NCI-H128 (cell line): ENCODE data around the gene DOK3.

Experiments
- DNase-seq: peaks from one replicate; lab custom pipeline; 2025; ENCODE audit not compliant: unreplicated experiment; lab: John Stamatoyannopoulos, UW

DOK3 gene, protein sequence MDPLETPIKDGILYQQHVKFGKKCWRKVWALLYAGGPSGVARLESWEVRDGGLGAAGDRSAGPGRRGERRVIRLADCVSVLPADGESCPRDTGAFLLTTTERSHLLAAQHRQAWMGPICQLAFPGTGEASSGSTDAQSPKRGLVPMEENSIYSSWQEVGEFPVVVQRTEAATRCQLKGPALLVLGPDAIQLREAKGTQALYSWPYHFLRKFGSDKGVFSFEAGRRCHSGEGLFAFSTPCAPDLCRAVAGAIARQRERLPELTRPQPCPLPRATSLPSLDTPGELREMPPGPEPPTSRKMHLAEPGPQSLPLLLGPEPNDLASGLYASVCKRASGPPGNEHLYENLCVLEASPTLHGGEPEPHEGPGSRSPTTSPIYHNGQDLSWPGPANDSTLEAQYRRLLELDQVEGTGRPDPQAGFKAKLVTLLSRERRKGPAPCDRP

GRCh38 chr5:177509381-177509951 lies at the start of gene DOK3:
Gene DOK3 (minus strand): TSS chr5:177509826. CDS start chr5:177509540, 286 bp downstream.
- no peak for DNase-seq

DNA sequence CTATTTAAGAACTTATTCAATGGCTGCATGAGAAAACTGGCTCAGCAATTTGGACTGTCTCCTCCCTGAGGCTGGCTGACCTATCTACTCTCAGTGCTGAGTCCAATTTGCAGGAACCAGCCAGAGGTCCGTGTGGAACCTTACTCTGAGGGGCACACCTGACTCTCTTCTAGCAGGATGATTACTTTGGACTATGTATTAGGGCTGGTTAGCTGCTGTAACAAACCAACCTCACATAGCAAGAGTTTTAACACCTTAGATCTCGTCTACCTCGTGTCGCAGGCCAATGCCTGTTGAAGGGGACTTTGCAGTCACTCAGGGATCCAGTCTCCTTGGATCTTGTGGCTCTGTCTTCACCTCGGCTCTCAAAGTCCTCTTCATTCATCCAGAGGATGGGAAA lies 48.2 kb upstream of the DOK3 start:
- DNase-seq: no peak

GRCh38 chr5:177557041-177557647 lies 47.5 kb upstream of the DOK3 start:
- no peak for DNase-seq

DNA sequence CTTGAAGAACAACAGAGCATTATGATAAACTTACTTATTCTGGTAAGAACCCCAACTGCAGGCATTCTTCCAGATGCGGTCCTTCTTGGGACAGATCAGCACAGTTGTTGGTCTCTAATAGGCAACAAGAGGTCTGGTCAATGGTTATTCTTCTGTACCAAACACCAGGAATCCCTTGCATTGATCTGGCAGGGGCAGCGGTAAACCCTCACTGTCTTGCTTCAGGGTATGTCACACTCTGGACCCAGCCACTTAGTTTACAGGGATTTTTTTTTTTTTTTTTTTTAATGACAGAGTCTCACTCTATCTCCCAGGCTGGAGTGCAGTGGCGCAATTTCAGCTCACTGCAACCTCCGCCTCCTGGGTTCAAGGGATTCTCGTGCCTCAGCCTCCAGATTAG lies 46.0 kb upstream of the DOK3 start:
- DNase-seq: no peak

GRCh38 chr5:177555228-177555627 lies 45.6 kb upstream of the DOK3 start:
- DNase-seq: no peak

GRCh38 chr5:177554474-177555111 lies 45.0 kb upstream of the DOK3 start, which contains the start of gene FAM193B:
Gene FAM193B (minus strand): TSS chr5:177554563. CDS start chr5:177554458, 105 bp downstream.
- peak; percentile 67 for DNase-seq

DNA sequence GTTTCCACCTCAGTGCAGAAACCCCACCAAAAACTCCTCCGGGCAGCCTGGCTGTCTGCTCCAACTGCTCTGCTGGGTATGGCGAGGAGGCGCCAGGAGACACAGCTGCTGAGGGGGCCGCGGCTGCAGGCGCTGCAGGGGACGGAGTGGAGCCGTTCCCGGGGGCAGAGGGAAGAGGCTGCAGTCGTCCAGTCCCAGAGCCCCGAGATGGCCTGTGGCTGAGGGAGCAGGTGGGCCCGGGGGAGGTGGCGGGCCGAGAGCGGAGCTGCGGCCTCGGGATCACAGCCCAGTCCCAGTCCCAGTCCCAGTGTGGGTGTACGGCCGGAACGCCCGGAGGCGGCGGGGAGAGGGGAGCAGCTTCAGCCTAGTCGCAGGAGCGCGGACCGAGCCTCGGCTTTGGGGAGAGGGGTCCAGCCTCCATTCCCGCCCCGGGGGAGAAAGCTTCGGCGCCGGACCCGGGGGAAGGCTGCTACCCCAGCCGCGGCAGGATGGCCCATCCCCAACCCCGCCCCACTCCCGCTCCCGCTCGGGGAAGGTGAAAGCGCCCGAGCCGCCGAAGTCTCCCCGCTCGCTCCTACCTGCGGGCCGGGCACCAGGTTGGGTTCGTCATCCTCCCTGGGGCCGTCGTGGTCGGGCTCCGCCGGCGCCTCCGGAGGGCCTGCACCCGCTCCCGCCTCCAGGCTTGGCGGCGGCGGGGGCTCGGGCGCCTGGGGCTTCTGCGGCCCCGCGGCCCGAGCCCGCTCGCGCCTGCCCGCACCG lies 44.2 kb upstream of the DOK3 start:
- no peak for DNase-seq

DNA sequence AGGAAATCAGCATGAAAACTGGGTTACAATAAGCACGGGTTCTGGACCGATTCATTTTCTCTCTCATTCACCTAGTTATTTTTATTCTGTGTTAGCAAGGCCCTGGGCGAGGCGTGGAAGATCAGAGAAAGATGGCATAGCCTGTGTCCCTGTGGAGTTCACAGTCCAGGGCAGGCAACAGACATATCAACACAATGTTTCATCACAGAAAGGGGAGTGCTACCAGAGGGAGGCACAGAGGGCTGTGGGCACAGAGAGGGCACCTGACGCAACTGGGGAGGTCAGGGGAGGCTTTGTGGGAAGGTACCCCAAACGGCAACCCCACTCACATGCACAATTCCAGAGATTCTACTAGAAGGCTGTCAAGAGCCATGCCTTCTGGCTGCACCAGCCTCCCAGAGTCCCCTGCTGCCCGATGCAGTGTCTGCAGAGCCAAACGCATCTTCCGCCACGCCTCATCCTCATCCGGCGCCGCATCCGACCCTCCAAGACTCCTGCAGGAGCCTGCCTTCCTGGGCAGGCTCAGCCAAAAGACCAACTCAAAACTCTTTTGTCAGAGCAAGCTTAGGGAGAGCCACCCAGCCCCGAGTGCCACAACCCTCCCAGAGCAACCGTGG lies 43.3 kb upstream of the DOK3 start:
- DNase-seq: no peak

DNA sequence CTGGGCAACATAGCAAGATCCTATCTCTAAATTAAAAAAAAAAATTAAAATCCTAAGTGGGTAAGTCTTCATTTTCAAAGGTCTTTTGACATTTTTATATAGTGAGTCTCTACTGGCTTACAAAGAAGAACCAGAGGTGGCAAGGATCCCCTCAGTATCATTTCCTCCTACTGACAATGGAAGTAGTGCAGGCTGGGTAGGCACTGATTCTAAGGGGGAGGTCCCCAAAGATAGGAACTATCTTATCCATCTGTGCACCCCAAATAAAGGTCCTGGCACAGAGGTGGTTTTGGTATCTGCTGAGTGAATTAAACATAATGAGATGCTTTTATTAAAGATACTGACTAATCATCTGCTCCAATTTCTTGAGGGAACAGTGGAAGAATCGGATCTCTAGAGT lies 40.5 kb upstream of the DOK3 start:
- no peak for DNase-seq

GRCh38 chr5:177548495-177548894 lies 38.9 kb upstream of the DOK3 start:
- DNase-seq: no peak

DNA sequence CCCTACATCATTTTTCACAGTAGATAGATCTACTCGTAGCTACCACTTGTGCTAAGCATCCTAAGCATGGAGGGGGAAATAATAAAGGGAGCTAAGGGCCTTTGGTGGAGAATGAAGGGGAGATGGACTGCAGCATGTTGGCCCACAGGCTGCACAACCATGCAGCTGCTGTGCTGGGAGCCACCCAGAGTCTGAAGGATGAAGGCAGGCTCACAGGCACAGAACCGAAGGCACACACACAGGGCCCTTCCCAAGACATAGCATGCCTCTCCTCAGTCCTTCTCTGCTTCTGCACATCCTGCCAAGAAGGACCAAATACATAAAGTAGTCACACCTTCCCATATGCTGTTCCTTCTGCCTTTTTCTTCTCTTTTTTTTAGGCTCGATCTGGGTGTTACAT lies 38.1 kb upstream of the DOK3 start:
- no peak for DNase-seq

GRCh38 chr5:177546258-177546741 lies 36.7 kb upstream of the DOK3 start:
- DNase-seq: no peak

DNA sequence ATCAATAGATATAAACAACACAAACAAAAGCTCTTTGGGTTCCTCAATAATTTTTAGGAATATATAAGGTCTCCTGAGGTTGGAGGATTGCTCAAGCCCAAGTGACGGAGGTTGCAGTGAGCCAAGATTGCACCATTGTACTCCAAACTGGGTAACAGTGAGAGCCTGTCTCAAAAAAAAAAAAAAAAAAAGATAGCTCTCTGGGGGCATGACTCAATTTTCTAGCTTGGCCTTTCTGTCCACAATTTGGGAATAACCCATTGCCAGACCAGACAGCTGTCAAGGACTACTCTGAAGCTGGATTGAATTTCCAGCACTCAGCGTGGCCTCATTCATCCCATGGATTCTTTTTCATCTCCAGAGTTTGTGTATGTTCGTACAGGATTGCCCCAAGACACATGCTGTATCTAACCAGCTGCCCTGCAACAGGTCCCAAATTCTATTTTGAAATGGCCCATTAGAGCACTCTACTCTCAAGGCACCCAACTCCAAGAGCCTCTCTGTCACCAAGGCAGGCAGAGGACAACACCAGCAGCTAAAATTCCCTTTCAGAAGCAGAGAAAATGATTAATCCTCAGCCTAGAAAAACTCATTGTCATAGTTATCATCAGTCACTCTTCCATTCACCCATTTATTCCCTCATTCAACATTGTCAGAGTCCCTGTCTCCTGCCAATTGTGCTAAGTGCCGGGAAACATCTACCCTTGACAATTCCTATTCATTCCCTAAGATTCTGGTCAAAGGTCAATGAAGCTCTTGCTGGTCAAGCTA lies 36.0 kb upstream of the DOK3 start:
- DNase-seq: no peak

DNA sequence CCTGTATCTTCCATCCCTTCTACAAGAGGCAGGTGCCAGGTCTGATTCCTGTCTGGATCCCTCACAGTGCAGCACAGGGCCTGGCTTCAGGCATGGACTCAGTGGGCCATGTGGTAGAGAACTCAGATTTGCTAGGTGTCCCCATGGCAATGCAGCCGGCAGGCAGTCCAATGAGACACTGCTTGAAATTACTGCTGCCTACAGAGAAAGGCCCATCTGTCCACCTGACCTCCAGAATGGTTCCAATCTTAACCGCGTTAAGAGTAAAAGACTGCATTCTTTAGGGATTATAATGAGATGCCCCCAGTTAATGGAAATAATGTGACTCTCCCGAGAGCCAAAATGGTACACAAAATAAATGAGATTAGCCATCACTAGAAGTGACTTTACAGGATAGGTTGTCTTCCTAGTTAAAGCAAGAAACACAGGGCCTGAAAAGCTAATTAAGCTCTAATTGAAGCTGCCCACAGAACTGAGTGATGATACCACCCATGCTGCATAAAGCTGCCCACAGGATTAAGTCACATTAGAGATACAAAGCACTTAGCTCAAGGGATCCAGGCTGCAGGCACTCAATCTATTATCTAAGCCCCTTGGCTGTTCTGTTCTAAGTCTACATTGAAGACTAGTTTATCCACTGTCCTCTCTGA lies 33.3 kb upstream of the DOK3 start:
- DNase-seq: no peak

DNA sequence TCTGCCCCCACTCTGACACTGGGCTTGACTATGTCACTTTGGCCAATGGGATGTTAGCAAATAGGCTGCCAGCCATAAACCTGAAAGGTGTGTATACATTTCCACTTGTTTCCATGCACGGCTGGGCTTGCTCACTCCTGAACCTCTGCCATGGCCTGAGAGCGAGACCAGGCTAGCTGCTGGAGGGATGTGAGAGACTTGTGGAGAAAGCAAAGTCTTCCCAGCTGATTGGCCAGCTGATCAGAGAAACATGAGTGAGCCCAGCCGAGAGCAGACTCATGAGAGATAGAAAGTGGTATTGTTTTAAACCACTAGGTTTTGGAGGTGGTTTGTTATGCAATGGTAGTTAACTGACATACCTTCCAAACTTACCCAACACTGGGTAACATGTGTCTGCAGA lies 30.8 kb upstream of the DOK3 start:
- DNase-seq: no peak

- DNase-seq: no peak
These were observed 29.8 kb upstream of the DOK3 start for GRCh38 chr5:177539411-177539810.

GRCh38 chr5:177538876-177539275 lies 29.2 kb upstream of the DOK3 start:
- DNase-seq: no peak

- DNase-seq: no peak
These were observed 28.0 kb upstream of the DOK3 start for GRCh38 chr5:177537389-177538361.
